Lower lobe of right lung (tissue), 2 donors: Measurements from ENCODE around the gene C19orf67. TPM values are rescaled to one million over a fixed set of nuclear protein-coding genes. Genes with fewer than 3 reads are reported as not detected.

Source experiments
- ATAC-seq, 2 donors: fragments of 200-7000 bp; cut with Tn5 transposase; one replicate each; pipeline ENCODE4 v1.9.1; 2020 to 2022; ENCODE audit warnings: mild to moderate bottlenecking in 2 of 2, moderate library complexity in 2 of 2
- DNase-seq: peaks from one replicate; pipeline ENCODE4 v3.0.0-alpha.2; 2020
- H3K27ac ChIP-seq: fragments of 200-600 bp; one replicate; pipeline ENCODE4 v1.8.0; 2022
- H3K27me3 ChIP-seq: fragments of 200-600 bp; one replicate; pipeline ENCODE4 v1.8.0; 2022; ENCODE audit warnings: low read depth
- H3K36me3 ChIP-seq: fragments of 200-600 bp; one replicate; pipeline ENCODE4 v1.8.0; 2022; ENCODE audit warnings: mild to moderate bottlenecking
- H3K4me1 ChIP-seq: fragments of 200-600 bp; one replicate; pipeline ENCODE4 v1.8.0; 2022
- H3K4me3 ChIP-seq: fragments of 200-600 bp; one replicate; pipeline ENCODE4 v1.8.0; 2022; ENCODE audit warnings: mild to moderate bottlenecking
- H3K9me3 ChIP-seq: fragments of 200-600 bp; one replicate; pipeline ENCODE4 v1.8.0; 2022
- CTCF ChIP-seq: fragments of 200-600 bp; IDR thresholded peaks from one replicate; pipeline ENCODE4 v1.8.0; 2022; ENCODE audit warnings: antibody characterized with exemption, mild to moderate bottlenecking
- intact Hi-C: fragments of 100-400 bp; cut with DNase I; formaldehyde crosslinking; loops from one replicate; pipeline ENCODE4 v1.11.0; 2022
- total RNA-seq: library from RNA; stranded (reverse); fragmentation: NEBNext Ultra II Directional; extraction: Animal tissue kit (Norgen Biotek cat#: 25700); gene quantifications from one replicate; pipeline ENCODE4 v1.2.1, GENCODE V29; 2021
- donor health status: DM: no; HTN: yes; CAD: no; lungs with severe emphysema.

Gene C19orf67
- total RNA-seq, 1 donor from 2014 or later: not detected

GRCh38 chr19:14120497-14120780 lies 34.9 kb upstream of the C19orf67 start:
- intact Hi-C loops: no loop called here
- Histone ChIP-seq H3K4me3 (no peak overlapping the region), H3K9me3 (no peaks in the 10 kb centered on the region), H3K27ac (peak overlapping the region; percentile 99), H3K4me1 (peaks cover 35% of the 10 kb centered on the region), H3K36me3 (no peaks in the 10 kb centered on the region), H3K27me3 (no peaks in the 10 kb centered on the region)
- ATAC-seq (no peak), DNase-seq (no peak)
- TF ChIP-seq CTCF: no peak

- no peak for ATAC-seq
- no peak for DNase-seq
- intact Hi-C loops: no loop called here
- Histone ChIP-seq H3K4me1 (peaks cover 41% of the 10 kb centered on the region), H3K9me3 (no peaks in the 10 kb centered on the region), H3K27ac (peak overlapping the region; percentile 99), H3K4me3 (no peak overlapping the region), H3K27me3 (no peaks in the 10 kb centered on the region), H3K36me3 (no peaks in the 10 kb centered on the region)
- TF ChIP-seq CTCF: no peak
Measured at GRCh38 chr19:14119644-14120496, 34.3 kb upstream of the C19orf67 start.

GRCh38 chr19:14119146-14119545 lies 33.6 kb upstream of the C19orf67 start:
- intact Hi-C loops: no loop called here
- Histone ChIP-seq H3K27me3 (no peaks in the 10 kb centered on the region), H3K36me3 (no peaks in the 10 kb centered on the region), H3K4me3 (peak overlapping the region; percentile 68), H3K4me1 (peaks cover 48% of the 10 kb centered on the region), H3K9me3 (no peaks in the 10 kb centered on the region), H3K27ac (peak overlapping the region; percentile 99)
- ATAC-seq (no peak), DNase-seq (no peak)
- no peak for TF ChIP-seq CTCF

- no peak for TF ChIP-seq CTCF
- intact Hi-C loops: no loop called here
- peak; percentile 90 for DNase-seq
- peak overlapping the region; percentile 68 for H3K4me3 ChIP-seq
- H3K36me3 ChIP-seq: no peaks in the 10 kb centered on the region
- H3K4me1 ChIP-seq: peaks cover 56% of the 10 kb centered on the region
- H3K9me3 ChIP-seq: no peaks in the 10 kb centered on the region
- peak; percentile 68 to 73 for ATAC-seq
- H3K27ac ChIP-seq: peak overlapping the region; percentile 99
- no peaks in the 10 kb centered on the region for H3K27me3 ChIP-seq
Measured at GRCh38 chr19:14118165-14119051, 32.8 kb upstream of the C19orf67 start.

- H3K9me3 ChIP-seq: no peaks in the 10 kb centered on the region
- TF ChIP-seq CTCF: no peak
- H3K27me3 ChIP-seq: no peaks in the 10 kb centered on the region
- peak within 1 kb of the TSS; percentile 78 for H3K4me3 ChIP-seq
- H3K36me3 ChIP-seq: no peaks in the 10 kb centered on the region
- ATAC-seq (peak; percentile 95 to 96), DNase-seq (peak; percentile 99)
- H3K27ac ChIP-seq: peak within 1 kb of the TSS; percentile 99
- intact Hi-C loops: no loop called here
- peaks cover 63% of the 10 kb centered on the region for H3K4me1 ChIP-seq
Measured at GRCh38 chr19:14117668-14118164, 32.1 kb upstream of the C19orf67 start, which contains the start of gene PRKACA. PRKACA (minus strand) TSS chr19:14117762; CDS start chr19:14117547, 215 bp downstream.
